HCT116 (cell line): ENCODE measurements around the gene PTPRC.

Experiments
- CBX3 ChIP-seq: IDR thresholded peaks from 2 replicates; pipeline ENCODE4 v1.6.1; 2012; ENCODE audit warnings: low read depth
- CEBPB ChIP-seq: IDR thresholded peaks from 2 replicates; pipeline ENCODE4 v1.6.1; 2012; ENCODE audit warnings: low read depth
- EZH2 ChIP-seq: fragments of 200-600 bp; sonication (generic); IDR thresholded peaks from 2 replicates; pipeline ENCODE4 v1.6.1; 2017; ENCODE audit warnings: antibody characterized with exemption, mixed run types
- EZH2phosphoT487 ChIP-seq: fragments of 200-600 bp; IDR thresholded peaks from 2 replicates; pipeline ENCODE4 v1.6.1; 2018; ENCODE audit warnings: antibody characterized with exemption, borderline replicate concordance
- FOSL1 ChIP-seq: IDR thresholded peaks from 2 replicates; pipeline ENCODE4 v1.6.1; 2012; ENCODE audit warnings: low read depth
- POLR2A ChIP-seq: IDR thresholded peaks from 2 replicates; pipeline ENCODE4 v1.7.0; 2011; ENCODE audit warnings: borderline replicate concordance; ENCODE audit not compliant: insufficient read depth, insufficient read length; ENCODE audit errors: extremely low read depth
- POLR2AphosphoS5 ChIP-seq: IDR thresholded peaks from 2 replicates; pipeline ENCODE4 v1.6.1; 2011; ENCODE audit warnings: mild to moderate bottlenecking, low read depth, low read length, moderate library complexity
- RAD21 ChIP-seq: IDR thresholded peaks from 2 replicates; pipeline ENCODE4 v1.6.1; 2012; ENCODE audit warnings: low read depth, mild to moderate bottlenecking
- SRF ChIP-seq: IDR thresholded peaks from 2 replicates; pipeline ENCODE4 v1.6.1; 2012; ENCODE audit warnings: low read depth
- YY1 ChIP-seq: IDR thresholded peaks from 2 replicates; pipeline ENCODE4 v1.6.1; 2011; ENCODE audit warnings: low read length, low read depth, moderate library complexity, mild to moderate bottlenecking; ENCODE audit not compliant: insufficient replicate concordance; ENCODE audit errors: extremely low read depth
- ZFX ChIP-seq: fragments of 450-650 bp; IDR thresholded peaks from 2 replicates; pipeline ENCODE4 v1.6.1; 2017
- ZNF274 ChIP-seq: fragments of 200-500 bp; sonication (Bioruptor generic); IDR thresholded peaks from 2 replicates; pipeline ENCODE4 v1.6.1; 2014; ENCODE audit warnings: mild to moderate bottlenecking, low read depth, low read length, inconsistent platforms
- TF ChIP-seq, protein P1 (sequence below), 3 experiments: fragments of 200-600 bp in 1 of 3; sonication (generic) in 1 of 3; IDR thresholded peaks in 2 of 3; conservative IDR thresholded peaks in 1 of 3; 2 replicates each; pipeline ENCODE4 v1.5.1; 2012 to 2017; ENCODE audit warnings: low read depth in 2 of 3, low read length in 2 of 3, antibody characterized with exemption in 1 of 3, borderline replicate concordance in 1 of 3, control low read depth in 1 of 3, mild to moderate bottlenecking in 1 of 3, mixed read lengths in 1 of 3, mixed run types in 1 of 3, moderate library complexity in 1 of 3; ENCODE audit not compliant: insufficient read depth in 1 of 3
- TF ChIP-seq, protein P2 (sequence below): IDR thresholded peaks from 2 replicates; pipeline ENCODE4 v1.6.1; 2012

DNA sequence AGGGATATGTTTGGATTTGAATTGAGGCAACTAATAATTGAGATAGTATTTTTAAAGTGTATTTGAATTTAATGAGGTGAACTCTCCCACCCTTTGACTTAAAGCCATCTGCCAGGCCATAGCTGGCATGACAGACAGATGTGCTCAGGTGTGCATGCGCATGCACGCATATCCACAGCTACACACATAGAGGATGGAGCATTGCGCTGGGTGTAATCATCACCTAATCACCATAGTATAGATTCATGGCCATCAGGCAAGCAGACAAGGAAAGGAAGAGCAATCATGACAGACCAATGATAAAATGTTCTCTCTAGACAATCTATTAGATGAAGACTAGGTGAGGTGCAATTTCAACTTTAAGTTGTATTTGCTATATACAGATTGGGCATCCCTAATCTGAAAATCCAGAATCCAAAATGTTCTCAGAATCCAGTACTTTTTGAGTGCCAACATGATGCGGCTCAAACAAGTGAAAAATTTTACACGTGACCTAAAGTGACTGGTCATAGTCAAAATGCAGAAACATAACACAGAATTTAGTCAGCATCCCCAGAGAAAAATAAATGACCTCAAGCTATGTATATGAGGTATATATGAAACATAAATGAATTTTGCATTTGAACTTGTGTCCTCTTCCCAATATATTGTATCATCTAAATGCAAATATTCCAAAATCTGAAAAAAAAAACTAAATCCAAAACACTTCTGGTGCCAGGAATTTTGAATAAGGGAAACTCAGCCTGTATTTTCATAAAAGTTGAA lies 70.1 kb downstream of the PTPRC start:
- TF ChIP-seq, protein P1, sequence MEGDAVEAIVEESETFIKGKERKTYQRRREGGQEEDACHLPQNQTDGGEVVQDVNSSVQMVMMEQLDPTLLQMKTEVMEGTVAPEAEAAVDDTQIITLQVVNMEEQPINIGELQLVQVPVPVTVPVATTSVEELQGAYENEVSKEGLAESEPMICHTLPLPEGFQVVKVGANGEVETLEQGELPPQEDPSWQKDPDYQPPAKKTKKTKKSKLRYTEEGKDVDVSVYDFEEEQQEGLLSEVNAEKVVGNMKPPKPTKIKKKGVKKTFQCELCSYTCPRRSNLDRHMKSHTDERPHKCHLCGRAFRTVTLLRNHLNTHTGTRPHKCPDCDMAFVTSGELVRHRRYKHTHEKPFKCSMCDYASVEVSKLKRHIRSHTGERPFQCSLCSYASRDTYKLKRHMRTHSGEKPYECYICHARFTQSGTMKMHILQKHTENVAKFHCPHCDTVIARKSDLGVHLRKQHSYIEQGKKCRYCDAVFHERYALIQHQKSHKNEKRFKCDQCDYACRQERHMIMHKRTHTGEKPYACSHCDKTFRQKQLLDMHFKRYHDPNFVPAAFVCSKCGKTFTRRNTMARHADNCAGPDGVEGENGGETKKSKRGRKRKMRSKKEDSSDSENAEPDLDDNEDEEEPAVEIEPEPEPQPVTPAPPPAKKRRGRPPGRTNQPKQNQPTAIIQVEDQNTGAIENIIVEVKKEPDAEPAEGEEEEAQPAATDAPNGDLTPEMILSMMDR (IDR thresholded peaks at IDR 0.05 in 2 of 3, conservative IDR thresholded peaks at IDR 0.05 in 1 of 3; ENCODE audit: borderline replicate concordance in 1 of 3, insufficient read depth in 1 of 3, low read depth in 2 of 3, low read length in 2 of 3): no peak
- TF ChIP-seq EZH2phosphoT487: no peak
- TF ChIP-seq RAD21: no peak
- no peak for TF ChIP-seq POLR2A
- no peak for TF ChIP-seq ZFX
- no peak for TF ChIP-seq YY1
- no peak for TF ChIP-seq FOSL1
- no peak for TF ChIP-seq POLR2AphosphoS5
- TF ChIP-seq CBX3: no peak
- TF ChIP-seq ZNF274: no peak
- no peak for TF ChIP-seq EZH2
- no peak for TF ChIP-seq CEBPB
- no peak for TF ChIP-seq SRF
- TF ChIP-seq, protein P2, sequence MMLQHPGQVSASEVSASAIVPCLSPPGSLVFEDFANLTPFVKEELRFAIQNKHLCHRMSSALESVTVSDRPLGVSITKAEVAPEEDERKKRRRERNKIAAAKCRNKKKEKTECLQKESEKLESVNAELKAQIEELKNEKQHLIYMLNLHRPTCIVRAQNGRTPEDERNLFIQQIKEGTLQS: no peak
